RWPE2 (cell line): ENCODE measurements around the gene TMC3.
A peak's percentile ranks its signal among the peaks of the same experiment; 100 is the strongest.

ENCODE experiments used
- ATAC-seq: fragments of 200-7000 bp; cut with Tn5 transposase; 3 replicates; pipeline ENCODE4 v1.9.1; 2021; ENCODE audit warnings: low read depth
- DNase-seq: peaks from one replicate; pipeline ENCODE4 v3.0.0-alpha.2; 2020; ENCODE audit warnings: low spot score
- H3K27ac ChIP-seq: fragments of 450-650 bp; 2 replicates; pipeline ENCODE4 v1.5.1; 2017; ENCODE audit warnings: mild to moderate bottlenecking; ENCODE audit not compliant: poor library complexity, severe bottlenecking
- H3K27me3 ChIP-seq: fragments of 250-450 bp; sonication (Bioruptor Pico); 2 replicates; pipeline ENCODE4 v1.5.1; 2021; ENCODE audit warnings: mild to moderate bottlenecking, moderate library complexity; ENCODE audit not compliant: insufficient read depth, poor library complexity, severe bottlenecking
- H3K36me3 ChIP-seq: fragments of 250-450 bp; sonication (Bioruptor Pico); 2 replicates; pipeline ENCODE4 v1.5.1; 2020; ENCODE audit warnings: low read depth, mild to moderate bottlenecking, moderate library complexity
- H3K4me1 ChIP-seq: fragments of 250-450 bp; sonication (Bioruptor Pico); 2 replicates; pipeline ENCODE4 v1.5.1; 2021; ENCODE audit warnings: mild to moderate bottlenecking, moderate library complexity; ENCODE audit not compliant: insufficient read depth, poor library complexity, severe bottlenecking
- H3K4me3 ChIP-seq: fragments of 250-450 bp; sonication (Bioruptor Pico); 2 replicates; pipeline ENCODE4 v1.5.1; 2021; ENCODE audit warnings: mild to moderate bottlenecking, moderate library complexity; ENCODE audit not compliant: severe bottlenecking
- H3K9me3 ChIP-seq: fragments of 250-450 bp; sonication (Bioruptor Pico); 2 replicates; pipeline ENCODE4 v1.5.1; 2021; ENCODE audit warnings: mild to moderate bottlenecking, moderate library complexity; ENCODE audit not compliant: severe bottlenecking
- CTCF ChIP-seq: fragments of 450-650 bp; IDR thresholded peaks from one replicate; pipeline ENCODE4 v1.5.1; 2017; ENCODE audit warnings: mild to moderate bottlenecking, moderate library complexity; ENCODE audit not compliant: poor library complexity, severe bottlenecking

TMC3 gene

GRCh38 chr15:81301385-81301784 is 72.6 kb downstream of the TMC3 start:
- ATAC-seq (no peak), DNase-seq (peak; percentile 15)
- no peak for TF ChIP-seq CTCF

GRCh38 chr15:81299630-81300273 is 74.3 kb downstream of the TMC3 start:
- ATAC-seq, result no peak
- H3K4me3 ChIP-seq, result no peak overlapping the region
- H3K27ac ChIP-seq, result no peak overlapping the region
- TF ChIP-seq CTCF, result no peak
- peaks cover 31% of the 10 kb centered on the region for H3K4me1 ChIP-seq
- H3K36me3 ChIP-seq, result no peaks in the 10 kb centered on the region
- no peaks in the 10 kb centered on the region for H3K27me3 ChIP-seq
- DNase-seq, result peak; percentile 63
- H3K9me3 ChIP-seq, result no peaks in the 10 kb centered on the region

More at GRCh38 chr15:81301385-81301784, 72.6 kb downstream of the TMC3 start:
- H3K36me3 ChIP-seq, result no peaks in the 10 kb centered on the region
- H3K4me3 ChIP-seq, result no peak overlapping the region
- no peak overlapping the region for H3K27ac ChIP-seq
- peaks cover 29% of the 10 kb centered on the region for H3K4me1 ChIP-seq
- no peaks in the 10 kb centered on the region for H3K9me3 ChIP-seq
- H3K27me3 ChIP-seq, result no peaks in the 10 kb centered on the region

GRCh38 chr15:81299156-81299555 is 74.9 kb downstream of the TMC3 start:
- DNase-seq (no peak), ATAC-seq (no peak)
- Histone ChIP-seq H3K4me1 (peaks cover 27% of the 10 kb centered on the region), H3K27me3 (no peaks in the 10 kb centered on the region), H3K27ac (no peak overlapping the region), H3K36me3 (no peaks in the 10 kb centered on the region), H3K4me3 (no peak overlapping the region), H3K9me3 (no peaks in the 10 kb centered on the region)
- TF ChIP-seq CTCF, result no peak

GRCh38 chr15:81298611-81299010 is 75.4 kb downstream of the TMC3 start:
- ATAC-seq, result no peak
- Histone ChIP-seq H3K9me3 (no peaks in the 10 kb centered on the region), H3K27me3 (no peaks in the 10 kb centered on the region), H3K4me1 (peaks cover 21% of the 10 kb centered on the region), H3K4me3 (no peak overlapping the region), H3K36me3 (no peaks in the 10 kb centered on the region), H3K27ac (peak overlapping the region; percentile 69)
- TF ChIP-seq CTCF, result no peak
- peak; percentile 34 for DNase-seq
